Activated B cell treated with CpG ODN at 0.5 μM for 24 hours (primary cell): Measurements from ENCODE around the gene LRRIQ4. TPM values are rescaled to one million over a fixed set of nuclear protein-coding genes. Genes with fewer than 3 reads are reported as not detected.
A peak's percentile ranks its signal among the peaks of the same experiment; 100 is the strongest.

Source experiments
- ATAC-seq: fragments of 200-7000 bp; cut with Tn5 transposase; one replicate; pipeline ENCODE4 v1.10.0; 2021; ENCODE audit warnings: low read depth, mild to moderate bottlenecking, moderate library complexity
- CTCF ChIA-PET: fragments of 350-600 bp; sonication (Branson Sonifier 250); formaldehyde crosslinking; loops from one replicate; lab custom pipeline; 2021; ENCODE audit warnings: antibody characterized with exemption; lab: Charles Lee
- POLR2A ChIA-PET: fragments of 350-600 bp; sonication (Branson Sonifier 250); formaldehyde crosslinking; loops from one replicate; lab custom pipeline; 2021; ENCODE audit warnings: antibody characterized with exemption; lab: Charles Lee
- DNase-seq: peaks from one replicate; pipeline ENCODE4 v3.0.0; 2022
- H3K27ac Mint-ChIP-seq: one replicate; pipeline ENCODE4 v1.8.0; 2020; ENCODE audit warnings: mixed read lengths
- H3K27me3 Mint-ChIP-seq: one replicate; pipeline ENCODE4 v1.8.0; 2021; ENCODE audit warnings: mixed read lengths
- H3K36me3 Mint-ChIP-seq: one replicate; pipeline ENCODE4 v1.8.0; 2021; ENCODE audit warnings: low read depth, mixed read lengths
- H3K4me1 Mint-ChIP-seq: one replicate; pipeline ENCODE4 v1.8.0; 2021; ENCODE audit warnings: mixed read lengths
- H3K4me3 Mint-ChIP-seq: one replicate; pipeline ENCODE4 v1.8.0; 2020; ENCODE audit warnings: mild to moderate bottlenecking, mixed read lengths
- H3K9me3 Mint-ChIP-seq: one replicate; pipeline ENCODE4 v1.8.0; 2020; ENCODE audit warnings: mixed read lengths
- CTCF ChIP-seq: fragments of 200-600 bp; IDR thresholded peaks from one replicate; pipeline ENCODE4 v1.8.0; 2022; ENCODE audit warnings: antibody characterized with exemption, mild to moderate bottlenecking
- intact Hi-C: fragments of 100-400 bp; cut with micrococcal nuclease; formaldehyde crosslinking; loops from one replicate; pipeline ENCODE4 v1.15.1; 2024
- total RNA-seq: library from RNA; stranded (reverse); gene quantifications from 2 replicates; pipeline ENCODE4 v1.2.3, GENCODE V29; 2022

The LRRIQ4 gene
- total RNA-seq, 1 donor from 2014 or later: 0.40 TPM

GRCh38 chr3:169777822-169778221, 34.8 kb upstream of the LRRIQ4 start:
- H3K9me3 Mint-ChIP-seq: no peaks in the 10 kb centered on the region
- no peak for TF ChIP-seq CTCF
- H3K4me3 Mint-ChIP-seq: no peak overlapping the region
- ChIA-PET POLR2A (no interaction called here), CTCF (no interaction called here)
- H3K27ac Mint-ChIP-seq: no peak overlapping the region
- intact Hi-C loops: loop anchor here (2.0 kb wide), 1 partner anchor 13 kb away; no protein-coding TSS in a partner anchor
- no peak for ATAC-seq
- peaks cover 87% of the 10 kb centered on the region for H3K36me3 Mint-ChIP-seq
- no peaks in the 10 kb centered on the region for H3K27me3 Mint-ChIP-seq
- H3K4me1 Mint-ChIP-seq: peaks cover 54% of the 10 kb centered on the region
- DNase-seq: no peak

DNA sequence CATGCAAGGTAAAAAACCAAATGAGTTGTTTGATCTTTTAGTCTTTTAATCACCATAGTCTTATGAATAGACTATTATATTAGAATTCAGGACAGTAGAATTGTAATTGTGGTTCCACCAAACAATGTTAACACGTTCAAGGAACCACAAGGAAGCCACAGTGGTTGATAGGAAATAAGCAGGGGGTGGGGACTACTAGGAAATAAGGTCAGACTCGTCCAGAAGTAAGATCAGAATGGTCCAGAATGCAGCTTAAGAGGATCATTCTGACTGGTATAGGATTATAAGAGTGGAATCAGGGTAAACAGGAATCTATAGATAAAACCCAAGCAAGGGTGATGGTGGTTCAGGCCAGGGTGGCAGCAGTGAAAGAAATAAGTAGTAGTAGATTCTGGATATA, 31.9 kb upstream of the LRRIQ4 start:
- ChIA-PET CTCF (no interaction called here), POLR2A (no interaction called here)
- H3K4me1 Mint-ChIP-seq: peaks cover 29% of the 10 kb centered on the region

DNA sequence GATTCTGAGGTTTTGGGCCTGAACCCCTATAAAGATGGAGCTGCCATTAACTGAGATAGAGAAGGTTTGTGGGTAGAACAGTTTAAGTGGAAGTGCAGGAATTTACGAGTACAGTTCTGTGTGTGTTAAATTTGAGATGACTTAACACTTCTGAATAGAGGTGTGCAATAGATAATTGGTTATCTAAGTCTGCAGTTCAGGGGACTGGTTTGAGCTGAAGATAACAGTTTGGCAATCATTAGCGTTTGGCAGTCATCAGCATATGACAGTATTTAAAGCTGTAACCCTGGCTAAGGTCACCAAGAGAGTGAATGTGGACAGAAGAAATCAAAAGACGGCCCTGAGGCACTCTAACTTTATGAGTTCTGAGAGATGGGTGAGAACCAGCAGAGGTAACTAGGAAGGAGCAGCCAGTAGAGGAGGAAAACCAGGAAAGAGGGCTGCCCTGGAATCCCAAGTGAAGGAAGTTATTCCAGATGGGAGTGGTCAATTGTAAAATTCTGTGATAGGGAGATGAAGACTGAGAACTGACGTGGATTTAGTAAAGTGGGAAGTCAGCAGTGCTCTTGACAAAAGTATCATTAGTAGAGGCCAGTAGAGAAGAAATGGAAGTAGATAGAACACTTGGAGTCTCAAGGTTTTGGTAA, 31.3 kb upstream of the LRRIQ4 start:
- DNase-seq (no peak), ATAC-seq (no peak)
- Mint-ChIP-seq H3K27me3 (no peaks in the 10 kb centered on the region), H3K27ac (peak overlapping the region; percentile 2), H3K4me3 (no peak overlapping the region), H3K4me1 (peaks cover 24% of the 10 kb centered on the region), H3K36me3 (peaks cover 84% of the 10 kb centered on the region), H3K9me3 (no peaks in the 10 kb centered on the region)
- intact Hi-C loops: no loop called here
- POLR2A ChIA-PET: no interaction called here
- TF ChIP-seq CTCF: no peak
- CTCF ChIA-PET: no interaction called here

More for the DNA sequence above, 31.9 kb upstream of the LRRIQ4 start:
- no peak overlapping the region for H3K4me3 Mint-ChIP-seq
- no peak for DNase-seq
- H3K36me3 Mint-ChIP-seq: peaks cover 84% of the 10 kb centered on the region
- no peaks in the 10 kb centered on the region for H3K9me3 Mint-ChIP-seq
- intact Hi-C loops: no loop called here
- H3K27ac Mint-ChIP-seq: no peak overlapping the region
- H3K27me3 Mint-ChIP-seq: no peaks in the 10 kb centered on the region
- TF ChIP-seq CTCF: no peak
- no peak for ATAC-seq

GRCh38 chr3:169787120-169787519, 25.6 kb upstream of the LRRIQ4 start:
- peaks cover 58% of the 10 kb centered on the region for H3K36me3 Mint-ChIP-seq
- POLR2A ChIA-PET: interaction anchor here (0.6 kb wide), 1 partner anchor 122 kb away, joined by 3 read pairs; no protein-coding TSS in a partner anchor
- intact Hi-C loops: no loop called here

GRCh38 chr3:169787791-169788190, 24.9 kb upstream of the LRRIQ4 start:
- POLR2A ChIA-PET: no interaction called here
- no peaks in the 10 kb centered on the region for H3K9me3 Mint-ChIP-seq
- ATAC-seq: no peak
- H3K27me3 Mint-ChIP-seq: no peaks in the 10 kb centered on the region
- peaks cover 3% of the 10 kb centered on the region for H3K4me1 Mint-ChIP-seq
- peaks cover 58% of the 10 kb centered on the region for H3K36me3 Mint-ChIP-seq
- H3K27ac Mint-ChIP-seq: no peak overlapping the region
- H3K4me3 Mint-ChIP-seq: no peak overlapping the region
- CTCF ChIA-PET: no interaction called here
- no peak for DNase-seq
- TF ChIP-seq CTCF: no peak
- intact Hi-C loops: no loop called here

More at GRCh38 chr3:169787120-169787519, 25.6 kb upstream of the LRRIQ4 start:
- Mint-ChIP-seq H3K27me3 (no peaks in the 10 kb centered on the region), H3K4me1 (peaks cover 3% of the 10 kb centered on the region), H3K27ac (no peak overlapping the region), H3K4me3 (no peak overlapping the region), H3K9me3 (no peaks in the 10 kb centered on the region)
- CTCF ChIA-PET: no interaction called here
- no peak for TF ChIP-seq CTCF
- no peak for ATAC-seq
- DNase-seq: no peak
